ENCODE results near the gene MUC5AC. TPM values are rescaled to one million over a fixed set of nuclear protein-coding genes. Genes with fewer than 3 reads are reported as not detected.

Gene MUC5AC
- total RNA-seq, 1 donor from 2014 or later = not detected

DNA sequence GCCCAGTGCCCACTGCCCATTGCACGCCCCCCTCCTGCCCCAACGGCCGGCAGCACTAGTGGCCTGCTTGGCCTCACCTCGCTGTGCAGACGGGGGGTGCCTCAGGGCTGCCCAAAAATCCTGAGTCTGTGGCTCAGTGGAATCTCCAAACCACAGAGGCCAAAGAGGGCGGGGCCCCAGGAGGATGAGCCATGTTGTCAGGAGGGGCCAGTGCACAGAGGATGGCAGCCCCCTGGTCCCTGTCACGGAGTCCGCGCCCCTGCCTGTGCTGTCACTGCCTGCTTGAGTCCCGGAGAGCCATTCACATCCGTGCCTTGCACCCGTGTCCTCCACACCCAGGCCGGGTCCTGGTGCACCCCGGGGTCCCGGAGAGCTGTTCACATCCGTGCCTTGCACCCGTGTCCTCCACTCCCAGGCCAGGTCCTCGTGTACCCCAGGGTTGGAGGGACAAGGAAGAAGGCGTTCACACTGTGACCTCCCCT lies 36.4 kb upstream of the MUC5AC start:
- H3K27me3 ChIP-seq (ENCODE audit: control insufficient read depth, insufficient read depth, low read length) = peaks cover 4% of the 10 kb centered on the region
- H3K36me3 ChIP-seq (ENCODE audit: control insufficient read depth, insufficient read depth, low read length) = no peaks in the 10 kb centered on the region
- no peak overlapping the region for H3K4me3 ChIP-seq (ENCODE audit: low read depth, low read length)
- TF ChIP-seq, protein P1, sequence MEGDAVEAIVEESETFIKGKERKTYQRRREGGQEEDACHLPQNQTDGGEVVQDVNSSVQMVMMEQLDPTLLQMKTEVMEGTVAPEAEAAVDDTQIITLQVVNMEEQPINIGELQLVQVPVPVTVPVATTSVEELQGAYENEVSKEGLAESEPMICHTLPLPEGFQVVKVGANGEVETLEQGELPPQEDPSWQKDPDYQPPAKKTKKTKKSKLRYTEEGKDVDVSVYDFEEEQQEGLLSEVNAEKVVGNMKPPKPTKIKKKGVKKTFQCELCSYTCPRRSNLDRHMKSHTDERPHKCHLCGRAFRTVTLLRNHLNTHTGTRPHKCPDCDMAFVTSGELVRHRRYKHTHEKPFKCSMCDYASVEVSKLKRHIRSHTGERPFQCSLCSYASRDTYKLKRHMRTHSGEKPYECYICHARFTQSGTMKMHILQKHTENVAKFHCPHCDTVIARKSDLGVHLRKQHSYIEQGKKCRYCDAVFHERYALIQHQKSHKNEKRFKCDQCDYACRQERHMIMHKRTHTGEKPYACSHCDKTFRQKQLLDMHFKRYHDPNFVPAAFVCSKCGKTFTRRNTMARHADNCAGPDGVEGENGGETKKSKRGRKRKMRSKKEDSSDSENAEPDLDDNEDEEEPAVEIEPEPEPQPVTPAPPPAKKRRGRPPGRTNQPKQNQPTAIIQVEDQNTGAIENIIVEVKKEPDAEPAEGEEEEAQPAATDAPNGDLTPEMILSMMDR (IDR thresholded peaks at IDR 0.05; ENCODE audit: insufficient read depth, low read length, poor library complexity, severe bottlenecking) = no peak
- no peak for DNase-seq (ENCODE audit: low read depth)

DNA sequence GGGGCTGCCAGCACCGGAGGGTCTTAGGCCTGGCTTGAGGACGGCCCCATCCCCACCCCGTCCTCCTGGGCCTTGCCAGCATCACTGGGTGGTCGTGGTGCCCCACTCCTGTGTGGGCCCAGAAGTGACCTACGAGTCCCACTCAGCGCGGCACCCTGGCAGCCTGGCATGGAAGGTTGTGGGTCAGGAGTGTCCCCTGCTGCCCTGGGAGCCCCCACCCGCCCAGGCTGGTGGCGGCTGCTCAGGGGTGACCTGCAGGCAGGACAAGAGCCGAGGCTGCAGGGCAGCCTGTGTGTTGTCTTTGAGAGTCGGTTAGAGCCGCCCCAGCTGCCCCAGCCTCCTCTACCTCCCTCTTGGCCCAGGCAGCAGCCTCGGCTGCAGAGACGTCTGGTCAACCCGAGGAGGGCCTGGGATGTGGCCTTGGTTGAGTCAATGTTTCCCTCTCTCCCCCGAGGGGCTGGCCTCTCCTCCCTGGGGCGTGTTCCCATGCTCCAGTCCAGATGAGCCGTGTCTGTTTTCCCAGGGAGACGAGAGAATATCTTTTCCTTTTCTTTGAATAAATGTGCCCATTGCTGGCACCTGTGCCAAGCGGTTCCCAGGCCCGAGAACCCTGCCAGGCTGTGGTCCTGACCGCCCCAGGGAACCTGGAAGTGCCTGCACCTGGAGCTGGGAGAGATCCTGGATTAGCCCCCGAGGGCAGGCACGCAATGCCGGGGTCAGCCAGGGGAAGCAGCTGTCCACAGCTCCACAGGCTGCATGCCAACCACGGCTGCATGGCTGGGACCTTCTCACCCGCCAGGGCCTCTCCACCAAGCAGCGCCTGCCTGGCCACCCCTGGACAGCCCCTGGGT lies 35.7 kb upstream of the MUC5AC start:
- Histone ChIP-seq H3K4me3 (ENCODE audit: low read depth, low read length) (no peak overlapping the region), H3K36me3 (ENCODE audit: control insufficient read depth, insufficient read depth, low read length) (no peaks in the 10 kb centered on the region), H3K27me3 (ENCODE audit: control insufficient read depth, insufficient read depth, low read length) (peaks cover 5% of the 10 kb centered on the region)
- no peak for DNase-seq (ENCODE audit: low read depth)
- TF ChIP-seq, protein P1 (IDR thresholded peaks at IDR 0.05; ENCODE audit: insufficient read depth, low read length, poor library complexity, severe bottlenecking) = no peak

DNA sequence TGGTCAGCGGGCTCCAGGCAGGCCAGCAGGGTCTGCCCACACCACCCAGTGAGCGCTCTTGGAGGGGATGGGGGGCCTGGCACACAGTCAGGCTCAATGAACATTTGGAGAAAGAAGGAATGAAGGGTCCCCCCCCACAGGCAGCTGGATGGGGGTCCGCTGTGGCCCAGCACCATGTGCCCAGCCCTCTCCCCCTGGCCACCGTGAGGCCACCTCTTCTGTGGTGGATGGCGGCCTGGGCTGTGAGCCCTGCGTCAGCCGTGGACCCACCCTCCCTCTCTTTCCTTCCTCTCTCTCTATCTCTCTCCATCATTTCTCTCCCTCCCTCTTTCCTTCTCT lies 35.1 kb upstream of the MUC5AC start:
- no peak for DNase-seq (ENCODE audit: low read depth)

DNA sequence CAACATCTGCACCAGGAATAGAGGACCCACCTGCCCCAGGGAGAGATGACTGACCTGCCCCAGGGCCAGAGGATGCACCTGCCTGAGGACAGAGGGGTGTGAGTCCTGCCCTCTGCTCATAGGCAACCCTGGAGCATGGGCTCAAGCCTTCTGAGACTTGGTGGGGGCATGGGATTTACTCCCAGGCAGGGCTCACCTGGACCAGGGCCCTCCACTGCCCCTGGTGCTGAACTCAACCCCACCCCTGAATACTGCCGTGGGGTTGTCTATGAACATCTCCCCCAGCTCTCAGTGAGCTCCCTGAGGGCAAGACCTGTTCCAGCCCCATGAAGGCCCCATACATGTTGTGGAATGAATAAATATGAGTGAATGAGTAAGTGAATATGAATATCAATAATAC lies 33.8 kb upstream of the MUC5AC start:
- H3K36me3 ChIP-seq (ENCODE audit: control insufficient read depth, insufficient read depth, low read length) = no peaks in the 10 kb centered on the region
- H3K4me3 ChIP-seq (ENCODE audit: low read depth, low read length) = no peak overlapping the region
- no peak for DNase-seq (ENCODE audit: low read depth)
- H3K27me3 ChIP-seq (ENCODE audit: control insufficient read depth, insufficient read depth, low read length) = peaks cover 14% of the 10 kb centered on the region
- TF ChIP-seq, protein P1 (IDR thresholded peaks at IDR 0.05; ENCODE audit: insufficient read depth, low read length, poor library complexity, severe bottlenecking) = no peak

More for the DNA sequence above, 35.1 kb upstream of the MUC5AC start:
- Histone ChIP-seq H3K4me3 (ENCODE audit: low read depth, low read length) (no peak overlapping the region), H3K27me3 (ENCODE audit: control insufficient read depth, insufficient read depth, low read length) (peaks cover 9% of the 10 kb centered on the region), H3K36me3 (ENCODE audit: control insufficient read depth, insufficient read depth, low read length) (no peaks in the 10 kb centered on the region)
- TF ChIP-seq, protein P1 (IDR thresholded peaks at IDR 0.05; ENCODE audit: insufficient read depth, low read length, poor library complexity, severe bottlenecking) = no peak

DNA sequence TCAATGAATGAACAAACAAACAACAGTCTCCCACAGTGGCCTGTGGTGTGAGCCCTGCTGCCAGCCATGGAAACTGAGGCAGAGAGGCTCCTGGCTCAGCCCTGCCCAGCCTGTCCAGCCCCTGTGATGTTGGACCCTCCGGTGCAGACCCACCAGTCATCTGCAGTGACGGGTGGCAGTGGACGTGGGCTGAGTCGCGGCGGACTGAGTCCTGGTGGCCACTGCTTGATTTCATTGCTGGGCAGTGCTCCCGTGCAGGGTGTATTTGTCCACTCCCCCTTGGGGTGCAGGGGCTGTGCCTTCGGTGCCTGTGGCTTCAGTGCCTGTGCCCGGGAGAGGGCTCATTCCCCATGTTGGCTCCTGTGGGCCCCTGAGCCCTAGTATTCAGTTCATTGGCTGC lies 31.9 kb upstream of the MUC5AC start:
- Histone ChIP-seq H3K36me3 (ENCODE audit: control insufficient read depth, insufficient read depth, low read length) (no peaks in the 10 kb centered on the region), H3K4me3 (ENCODE audit: low read depth, low read length) (no peak overlapping the region), H3K27me3 (ENCODE audit: control insufficient read depth, insufficient read depth, low read length) (peaks cover 25% of the 10 kb centered on the region)
- no peak for DNase-seq (ENCODE audit: low read depth)
- TF ChIP-seq, protein P1 (IDR thresholded peaks at IDR 0.05; ENCODE audit: insufficient read depth, low read length, poor library complexity, severe bottlenecking) = no peak

Data from kidney epithelial cell (primary cell).